Thyroid gland (tissue), 4 donors: ENCODE data around the gene XRCC6. TPM values are rescaled to one million over a fixed set of nuclear protein-coding genes. Genes with fewer than 3 reads are reported as not detected.
"Not testable (repeated sequence)": the region's sequence is repeated elsewhere in the genome, so short reads cannot be mapped to it uniquely, and the experiment has no call there.

ENCODE experiments used
- DNase-seq, 2 donors: peaks; one replicate each; pipeline ENCODE4 v3.0.0-alpha.2; 2019
- H3K27ac ChIP-seq, 3 donors: fragments of 200-600 bp; sonication (generic); 1 replicate in 2 of 3; 2 replicates in 1 of 3; pipeline ENCODE4 v1.5.1; 2016 to 2019; ENCODE audit warnings: mild to moderate bottlenecking in 1 of 3, moderate library complexity in 1 of 3
- H3K27me3 ChIP-seq: fragments of 200-600 bp; sonication (generic); one replicate; pipeline ENCODE4 v1.5.1; 2019
- H3K36me3 ChIP-seq, 2 donors: fragments of 200-600 bp; sonication (generic); one replicate each; pipeline ENCODE4 v1.5.1; 2016 to 2019
- H3K4me1 ChIP-seq, 2 donors: fragments of 200-600 bp; sonication (generic); one replicate each; pipeline ENCODE4 v1.5.1; 2017 to 2019
- H3K4me3 ChIP-seq, 3 donors: fragments of 200-600 bp; sonication (generic); replicated peaks in 1 of 3; 1 replicate in 2 of 3; 2 replicates in 1 of 3; pipeline ENCODE4 v1.5.1; 2016; ENCODE audit warnings: mild to moderate bottlenecking in 1 of 3
- H3K9me3 ChIP-seq: fragments of 200-600 bp; sonication (generic); one replicate; pipeline ENCODE4 v1.5.1; 2017
- CTCF ChIP-seq, 6 experiments: fragments of 200-600 bp in 3 of 6; fragments of 450-650 bp in 3 of 6; sonication (generic) in 3 of 6; IDR thresholded peaks; one replicate each; pipeline ENCODE4 v1.5.1; 2016 to 2019; ENCODE audit warnings: antibody characterized with exemption in 6 of 6, mild to moderate bottlenecking in 2 of 6, inconsistent platforms in 1 of 6, moderate library complexity in 1 of 6
- POLR2A ChIP-seq, 2 donors: fragments of 450-650 bp; IDR thresholded peaks; one replicate each; pipeline ENCODE4 v1.6.1; 2017; ENCODE audit warnings: antibody characterized with exemption in 2 of 2, mild to moderate bottlenecking in 2 of 2, moderate library complexity in 1 of 2
- WGBS, 2 donors: methylation state at CpG; one replicate each; pipeline ENCODE4 v1.1.5; 2017; 5-methylcytosine and 5-hydroxymethylcytosine counted together
- intact Hi-C: fragments of 100-400 bp; cut with DNase I; formaldehyde crosslinking; loops from one replicate; pipeline ENCODE4 v1.15.1; 2023
- total RNA-seq, 4 donors: library from RNA; depleted of rRNA; stranded (reverse); fragments of >200 nt; gene quantifications; one replicate each; pipeline ENCODE4 v1.2.3, GENCODE V29; 2016

XRCC6 gene
- total RNA-seq, 4 donors from 2014 or later: 171 to 220 (median 195) TPM

- TF ChIP-seq POLR2A (IDR thresholded peaks at IDR 0.05): no peak
- TF ChIP-seq CTCF (IDR thresholded peaks at IDR 0.05): no peak
- intact Hi-C loops: no loop called here
- Histone ChIP-seq H3K27ac (no peak overlapping the region), H3K9me3 (no peaks in the 10 kb centered on the region), H3K27me3 (no peaks in the 10 kb centered on the region), H3K4me1 (peaks cover 0 to 5% of the 10 kb centered on the region in 2 donors), H3K36me3 (peaks cover 75 to 81% of the 10 kb centered on the region in 2 donors), H3K4me3 (no peak overlapping the region)
- WGBS, 2 donors: 96% methylated on average over 2 of the region's 2 CpGs
- DNase-seq: no peak
Measured at GRCh38 chr22:41661713-41662112, 40.6 kb downstream of the XRCC6 start.

- intact Hi-C loops, H3K27me3 ChIP-seq, H3K4me3 ChIP-seq, DNase-seq, H3K27ac ChIP-seq, H3K9me3 ChIP-seq: not testable (repeated sequence)
- peaks cover 0 to 15% of the 10 kb centered on the region in 2 donors for H3K4me1 ChIP-seq
- 86 to 97% methylated on average over 8 to 9 of the region's 9 CpGs for WGBS, 2 donors
- H3K36me3 ChIP-seq: peaks cover 56 to 65% of the 10 kb centered on the region in 2 donors
Measured at GRCh38 chr22:41663594-41663993, 42.5 kb downstream of the XRCC6 start.

DNA sequence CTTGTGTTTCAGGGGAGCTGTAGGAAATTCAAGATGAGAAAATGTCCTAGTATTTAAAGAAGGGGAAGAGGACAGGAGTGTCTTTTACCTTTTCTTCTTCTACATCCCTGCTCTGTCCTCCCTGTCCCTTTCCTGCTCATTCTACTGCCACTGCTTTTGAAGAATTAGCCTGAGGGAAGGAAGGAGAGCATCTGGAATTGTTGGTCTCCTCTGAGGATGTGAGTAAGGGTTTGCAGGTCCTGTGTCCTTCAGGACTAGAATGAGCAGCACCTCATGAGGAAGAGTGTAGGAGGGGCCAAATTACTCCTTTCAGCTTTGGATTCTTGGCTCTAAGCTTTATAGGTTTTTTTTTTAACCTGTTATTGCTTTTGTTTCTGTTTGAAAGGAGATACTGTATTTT is 43.4 kb downstream of the XRCC6 start:
- H3K36me3 ChIP-seq: peaks cover 48 to 56% of the 10 kb centered on the region in 2 donors
- H3K27me3 ChIP-seq: no peaks in the 10 kb centered on the region
- intact Hi-C loops: no loop called here
- TF ChIP-seq CTCF (IDR thresholded peaks at IDR 0.05) (no peak), POLR2A (IDR thresholded peaks at IDR 0.05) (no peak)
- peaks cover 0 to 15% of the 10 kb centered on the region in 2 donors for H3K4me1 ChIP-seq
- no peak for DNase-seq
- H3K27ac ChIP-seq: no peak overlapping the region
- no peaks in the 10 kb centered on the region for H3K9me3 ChIP-seq
- H3K4me3 ChIP-seq: no peak overlapping the region

DNA sequence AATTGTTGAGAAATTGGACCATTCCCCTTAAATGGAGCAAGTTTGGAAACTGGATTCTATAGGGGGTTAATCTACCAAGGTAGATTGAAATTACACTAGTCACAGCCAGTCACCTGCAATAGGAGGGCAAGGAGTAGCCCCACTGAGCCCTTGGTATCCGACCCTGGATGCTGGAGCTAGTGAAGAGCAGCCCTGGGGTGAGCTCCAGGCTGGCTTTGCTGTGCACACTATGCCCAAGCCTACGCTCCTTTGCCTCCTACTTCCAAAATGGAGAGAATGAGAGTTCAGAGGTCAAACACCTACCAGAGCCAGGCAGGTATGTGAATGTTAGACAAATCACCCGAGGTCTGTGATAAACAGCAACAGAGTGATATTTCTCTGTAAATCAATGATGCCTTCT is 43.9 kb downstream of the XRCC6 start:
- H3K36me3 ChIP-seq: peaks cover 45 to 52% of the 10 kb centered on the region in 2 donors
- no peaks in the 10 kb centered on the region for H3K9me3 ChIP-seq
- 88 to 90% methylated on average over 3 of the region's 3 CpGs for WGBS, 2 donors
- H3K27ac ChIP-seq: no peak overlapping the region
- H3K27me3 ChIP-seq: no peaks in the 10 kb centered on the region
- peaks cover 0 to 15% of the 10 kb centered on the region in 2 donors for H3K4me1 ChIP-seq
- no peak overlapping the region for H3K4me3 ChIP-seq
- TF ChIP-seq CTCF (IDR thresholded peaks at IDR 0.05) (no peak), POLR2A (IDR thresholded peaks at IDR 0.05) (no peak)
- no peak for DNase-seq
- intact Hi-C loops: no loop called here

- 85 to 88% methylated on average over 21 of the region's 21 CpGs for WGBS, 2 donors
- Histone ChIP-seq H3K36me3 (peaks cover 7 to 16% of the 10 kb centered on the region in 2 donors), H3K9me3 (no peaks in the 10 kb centered on the region), H3K4me1 (peaks cover 0 to 15% of the 10 kb centered on the region in 2 donors), H3K27me3 (no peaks in the 10 kb centered on the region), H3K27ac (no peak overlapping the region), H3K4me3 (no peak overlapping the region)
- intact Hi-C loops: no loop called here
- no peak for DNase-seq
- TF ChIP-seq CTCF (IDR thresholded peaks at IDR 0.05) (no peak), POLR2A (IDR thresholded peaks at IDR 0.05) (no peak)
Measured at GRCh38 chr22:41668971-41669911, 48.1 kb downstream of the XRCC6 start.

DNA sequence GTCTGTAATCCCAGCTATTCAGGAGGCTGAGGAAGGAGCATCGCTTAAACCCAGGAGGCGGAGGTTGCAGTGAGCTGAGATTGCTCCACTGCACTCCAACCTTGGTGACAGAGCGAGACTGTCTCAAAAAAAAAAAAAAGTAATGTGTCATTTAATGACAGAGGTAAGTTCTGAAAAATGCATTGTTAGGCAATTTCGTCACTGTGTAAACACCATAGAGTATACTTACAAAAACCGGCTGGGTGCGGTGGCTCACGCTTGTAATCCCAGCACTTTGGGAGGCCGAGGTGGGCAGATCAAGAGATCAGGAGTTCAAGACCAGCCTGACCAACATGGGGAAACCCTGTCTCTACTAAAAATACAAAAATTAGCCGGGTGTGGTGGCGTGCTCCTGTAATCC is 51.0 kb downstream of the XRCC6 start:
- H3K36me3 ChIP-seq: peaks cover 10 to 14% of the 10 kb centered on the region in 2 donors
- H3K4me3 ChIP-seq, intact Hi-C loops, H3K27me3 ChIP-seq, H3K4me1 ChIP-seq, H3K9me3 ChIP-seq, H3K27ac ChIP-seq, DNase-seq: not testable (repeated sequence)
- WGBS, 2 donors: 93 to 95% methylated on average over 10 of the region's 10 CpGs
